GM19193 (cell line): Measurements from ENCODE around the gene NIPBL.

Source experiments
- POLR2A ChIP-seq: IDR thresholded peaks from 4 replicates; pipeline ENCODE4 v1.6.1; 2011; ENCODE audit not compliant: insufficient read depth, insufficient read length; ENCODE audit errors: extremely low read depth

The NIPBL gene

GRCh38 chr5:36876299-36876964 is at the start of gene NIPBL:
Gene NIPBL, plus strand, starts transcription at chr5:36876769. Its CDS starts 76,928 bp downstream, at chr5:36953697.
- TF ChIP-seq POLR2A, result peak; percentile 95

- TF ChIP-seq POLR2A, result no peak
Measured at GRCh38 chr5:36832274-36832673, 44.3 kb upstream of the NIPBL start.

- no peak for TF ChIP-seq POLR2A
Measured at GRCh38 chr5:36836831-36837230, 39.7 kb upstream of the NIPBL start.

GRCh38 chr5:36839489-36840476 is 36.8 kb upstream of the NIPBL start:
- TF ChIP-seq POLR2A, result no peak

- no peak for TF ChIP-seq POLR2A
Measured at GRCh38 chr5:36841677-36842076, 34.9 kb upstream of the NIPBL start.

- TF ChIP-seq POLR2A, result no peak
Measured at GRCh38 chr5:36842087-36842486, 34.5 kb upstream of the NIPBL start.

- no peak for TF ChIP-seq POLR2A
Measured at GRCh38 chr5:36844305-36844704, 32.3 kb upstream of the NIPBL start.

- no peak for TF ChIP-seq POLR2A
Measured at GRCh38 chr5:36854402-36855140, 22.0 kb upstream of the NIPBL start.

GRCh38 chr5:36855141-36855495 is 21.5 kb upstream of the NIPBL start:
- TF ChIP-seq POLR2A, result no peak

- TF ChIP-seq POLR2A, result no peak
Measured at GRCh38 chr5:36861871-36862270, 14.7 kb upstream of the NIPBL start.

- no peak for TF ChIP-seq POLR2A
Measured at GRCh38 chr5:36870399-36871040, 6.0 kb upstream of the NIPBL start.

GRCh38 chr5:36874465-36874864 is 2.1 kb upstream of the NIPBL start:
- TF ChIP-seq POLR2A, result no peak

GRCh38 chr5:36875051-36875789 is 1.3 kb upstream of the NIPBL start:
- no peak for TF ChIP-seq POLR2A

GRCh38 chr5:36875790-36876298 is 725 bp upstream of the NIPBL start:
- no peak for TF ChIP-seq POLR2A
